Measurements from ENCODE around the gene TAC4. TPM values are rescaled to one million over a fixed set of nuclear protein-coding genes. Genes with fewer than 3 reads are reported as not detected.

TAC4 gene
- total RNA-seq, 1 experiment from 2014 or later = not detected

- DNase-seq (ENCODE audit: low read depth) = no peak
Observed at GRCh38 chr17:49843774-49844350, 4.0 kb downstream of the TAC4 start.

GRCh38 chr17:49842846-49843245, 5.0 kb downstream of the TAC4 start:
- DNase-seq (ENCODE audit: low read depth) = no peak

GRCh38 chr17:49842371-49842770, 5.5 kb downstream of the TAC4 start:
- no peak for DNase-seq (ENCODE audit: low read depth)

GRCh38 chr17:49841548-49841947, 6.3 kb downstream of the TAC4 start:
- DNase-seq (ENCODE audit: low read depth) = no peak

DNA sequence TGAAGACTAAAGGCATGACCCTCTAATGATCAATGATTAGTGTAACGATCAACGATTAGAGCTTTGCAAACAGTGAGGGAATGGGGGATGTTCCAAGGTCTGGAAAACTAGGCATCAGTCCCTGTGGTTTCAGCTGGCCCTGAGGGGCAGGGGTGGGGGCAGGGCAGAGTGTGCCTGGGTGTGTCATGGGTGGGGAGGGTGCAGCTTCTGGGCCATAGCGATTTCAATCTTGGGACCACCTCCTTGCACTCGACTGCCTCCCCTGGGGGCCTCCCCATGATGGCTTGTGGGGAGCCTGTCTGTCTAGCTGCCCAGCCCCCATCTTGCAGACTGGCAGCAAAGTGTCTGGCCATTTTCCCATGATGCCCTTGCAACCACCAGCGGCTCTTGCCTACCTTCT, 8.4 kb downstream of the TAC4 start:
- no peak for DNase-seq (ENCODE audit: low read depth)

DNA sequence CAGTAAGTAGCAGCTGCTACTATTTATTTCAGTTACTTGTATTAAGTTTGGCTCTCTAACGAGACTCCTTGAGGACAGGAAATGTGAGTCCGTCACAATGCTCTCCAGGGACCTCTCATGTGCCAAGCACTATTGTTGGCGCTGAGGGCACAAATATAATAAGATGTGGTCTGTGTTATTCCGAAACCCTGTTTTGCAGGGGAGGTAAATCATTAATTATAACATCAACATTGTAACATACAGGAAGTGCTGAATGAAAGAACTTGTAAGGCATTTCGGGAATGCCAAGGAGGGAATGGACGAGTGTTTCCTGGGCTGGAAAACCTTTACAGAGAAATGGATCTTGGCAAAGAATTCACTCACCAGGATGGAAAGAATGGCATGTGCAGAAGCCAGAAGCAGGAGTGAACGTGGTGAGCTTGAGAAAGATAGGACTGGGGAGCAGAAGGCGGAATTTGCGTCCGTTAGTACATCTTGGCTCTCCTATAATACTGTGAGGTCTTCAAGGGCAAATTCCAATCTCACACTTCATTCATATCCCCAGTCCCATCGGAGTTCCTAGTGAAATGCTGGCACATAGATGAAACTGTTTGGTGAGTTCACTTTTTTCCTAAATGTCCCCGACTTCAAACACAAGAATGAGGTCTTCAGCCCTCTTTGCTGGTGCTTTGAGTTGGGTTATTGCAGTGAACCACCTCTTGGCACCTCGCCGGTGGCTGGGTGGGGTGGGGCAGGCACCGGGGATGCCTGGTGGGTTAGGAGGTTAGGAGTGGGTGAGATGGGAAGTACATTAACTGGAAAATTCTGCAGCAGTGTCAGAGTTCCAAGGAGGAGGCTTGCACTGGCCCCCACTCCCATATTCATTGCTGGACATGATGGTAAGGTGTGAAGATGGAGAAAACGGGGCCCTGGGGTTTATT, 11.5 kb downstream of the TAC4 start:
- no peak for DNase-seq (ENCODE audit: low read depth)

- DNase-seq (ENCODE audit: low read depth) = no peak
Observed at GRCh38 chr17:49835472-49835871, 12.4 kb downstream of the TAC4 start.

DNA sequence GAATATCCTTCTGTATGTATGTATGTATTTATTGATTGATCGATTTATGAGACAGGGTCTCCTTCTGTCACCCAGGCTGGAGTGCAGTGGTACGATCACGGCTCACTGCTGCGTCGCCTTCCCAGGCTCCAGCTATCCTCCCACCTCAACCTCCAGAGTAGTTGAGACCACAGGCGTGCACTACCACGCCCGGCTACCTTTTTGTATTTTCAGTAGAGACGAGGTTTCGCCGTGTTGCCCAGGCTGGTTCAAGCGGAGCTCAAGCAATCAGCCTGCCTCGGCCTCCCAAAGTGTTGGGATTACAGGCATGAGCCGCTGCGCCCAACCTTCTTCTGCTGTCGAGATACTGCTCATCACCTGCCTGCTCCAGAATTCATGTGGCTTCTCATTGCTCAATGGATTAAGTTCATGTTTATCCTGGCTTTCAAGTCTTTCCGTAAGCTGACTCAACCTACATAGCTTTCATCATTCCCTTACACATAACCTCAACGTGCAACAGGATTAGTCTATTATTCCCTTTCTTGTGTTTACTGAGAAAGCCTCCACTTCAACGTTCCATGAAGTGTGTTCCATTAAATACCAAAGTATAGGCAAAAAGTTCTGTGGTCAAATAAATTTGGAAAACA, 13.6 kb downstream of the TAC4 start:
- DNase-seq (ENCODE audit: low read depth) = no peak

DNA sequence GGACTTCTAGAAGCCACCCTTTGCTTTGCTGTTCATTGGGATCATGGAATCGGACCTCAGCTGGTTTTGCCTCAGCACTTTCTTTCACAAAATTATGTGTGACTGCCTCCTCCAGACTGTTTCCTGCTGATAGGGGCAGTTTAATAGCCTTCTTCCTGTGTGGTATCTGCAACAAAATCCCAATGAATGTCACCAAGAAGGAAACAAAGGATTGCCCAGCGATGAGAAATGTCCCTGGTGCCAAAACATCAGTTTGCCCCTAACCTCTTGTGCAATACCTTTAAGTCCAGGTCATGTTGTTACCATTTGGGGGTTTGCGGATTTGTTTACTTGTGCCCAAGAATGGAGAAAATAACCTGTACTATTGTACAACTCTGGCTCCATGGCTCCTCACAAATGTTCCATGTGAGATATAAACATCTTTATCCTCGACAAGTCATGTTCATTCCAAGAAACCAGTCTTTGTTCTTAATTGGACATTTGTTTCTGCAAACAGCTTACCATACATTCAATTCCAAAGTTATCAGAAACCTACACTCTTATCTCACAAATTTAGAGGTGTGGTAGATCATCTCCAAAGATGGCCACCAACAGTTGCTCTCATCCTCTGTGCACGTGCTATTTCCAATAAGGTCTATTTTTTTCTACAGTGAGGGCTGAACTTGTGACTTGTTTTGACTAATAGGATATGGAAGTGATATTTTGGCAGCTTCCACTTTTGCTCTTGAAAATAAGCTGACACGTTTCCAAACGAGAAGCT, 14.8 kb downstream of the TAC4 start:
- DNase-seq (ENCODE audit: low read depth) = no peak

DNA sequence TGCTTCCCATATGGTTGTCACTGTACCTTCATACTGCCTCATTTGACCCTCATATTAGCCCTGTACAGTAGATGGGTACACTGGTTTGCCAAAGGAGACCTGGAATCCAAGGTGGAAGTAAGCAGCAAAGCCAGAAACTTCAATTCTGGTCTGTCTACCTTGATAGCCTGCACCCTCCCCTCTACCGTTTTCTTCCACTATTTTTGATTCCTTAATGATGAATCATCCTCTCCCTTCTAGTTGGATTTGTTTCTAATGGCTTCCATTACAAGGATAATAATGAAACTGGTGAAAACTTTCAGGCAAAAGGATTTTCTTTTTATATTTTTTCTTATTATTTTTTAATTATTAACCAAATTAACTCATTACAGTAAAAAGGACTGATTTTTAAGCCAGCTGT, 17.3 kb downstream of the TAC4 start:
- DNase-seq (ENCODE audit: low read depth) = no peak

- no peak for DNase-seq (ENCODE audit: low read depth)
Observed at GRCh38 chr17:49829026-49829425, 18.8 kb downstream of the TAC4 start.

DNA sequence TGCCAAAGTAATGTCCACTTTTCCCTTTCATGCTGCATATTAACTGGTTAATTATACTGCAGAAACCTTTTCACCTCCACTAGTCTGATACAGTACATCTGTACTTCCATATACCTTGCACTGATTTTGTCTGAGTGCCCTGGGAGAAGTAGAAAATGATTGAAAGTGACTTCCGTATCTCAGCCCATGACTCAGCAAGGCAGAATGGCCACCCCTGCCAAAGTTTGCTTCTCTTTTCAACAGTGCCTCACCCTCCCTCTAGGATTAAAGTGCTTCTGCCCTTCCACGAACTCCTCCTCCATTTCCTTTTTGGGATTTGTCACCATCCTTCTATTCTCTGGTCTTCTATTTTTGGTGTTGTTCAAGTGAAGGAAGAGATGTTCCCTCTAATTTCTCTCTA, 19.5 kb downstream of the TAC4 start:
- DNase-seq (ENCODE audit: low read depth) = peak; percentile 50

- no peak for DNase-seq (ENCODE audit: low read depth)
Observed at GRCh38 chr17:49825645-49826044, 22.2 kb downstream of the TAC4 start.

DNA sequence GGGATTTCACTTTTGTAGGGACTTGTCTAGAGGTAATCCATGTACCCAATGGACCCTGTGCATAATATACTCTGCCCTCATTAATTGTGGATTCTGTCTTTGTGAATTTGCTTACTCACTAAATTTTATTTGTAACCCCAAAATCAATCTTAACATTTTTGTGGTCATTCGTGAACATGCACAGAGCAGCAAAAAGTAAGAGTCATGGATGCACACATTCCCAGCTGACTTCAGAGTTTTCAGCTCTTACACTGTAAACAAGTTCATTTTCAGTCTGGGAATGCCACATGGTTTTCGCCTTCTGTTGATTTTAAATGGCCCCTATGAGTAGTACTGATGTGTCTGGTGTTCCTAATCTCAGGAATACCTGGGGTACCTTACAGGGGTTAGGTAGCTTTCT, 24.3 kb downstream of the TAC4 start:
- DNase-seq (ENCODE audit: low read depth) = no peak

GRCh38 chr17:49822829-49823228, 25.0 kb downstream of the TAC4 start:
- DNase-seq (ENCODE audit: low read depth) = peak; percentile 43

DNA sequence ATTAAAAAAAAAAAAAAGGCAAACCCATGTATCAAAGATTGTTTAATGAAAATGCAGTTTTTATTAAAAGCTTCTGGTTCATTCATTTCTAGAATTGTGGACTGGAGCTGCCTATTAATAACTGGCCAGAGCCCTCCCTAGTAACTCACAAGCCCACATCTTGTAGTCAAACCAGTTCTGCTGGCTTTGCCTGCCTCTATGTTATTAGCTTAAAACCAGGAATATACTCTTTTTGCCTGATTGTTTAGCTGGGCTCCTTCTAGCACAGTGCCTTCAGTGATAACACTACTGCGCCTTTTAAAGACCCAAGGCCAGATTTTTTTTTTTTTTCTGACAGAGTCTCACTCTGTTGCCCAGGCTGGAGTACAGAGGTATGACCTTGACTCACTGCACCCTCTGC, 26.0 kb downstream of the TAC4 start:
- DNase-seq (ENCODE audit: low read depth) = no peak

- no peak for DNase-seq (ENCODE audit: low read depth)
Observed at GRCh38 chr17:49821466-49821865, 26.4 kb downstream of the TAC4 start.

DNA sequence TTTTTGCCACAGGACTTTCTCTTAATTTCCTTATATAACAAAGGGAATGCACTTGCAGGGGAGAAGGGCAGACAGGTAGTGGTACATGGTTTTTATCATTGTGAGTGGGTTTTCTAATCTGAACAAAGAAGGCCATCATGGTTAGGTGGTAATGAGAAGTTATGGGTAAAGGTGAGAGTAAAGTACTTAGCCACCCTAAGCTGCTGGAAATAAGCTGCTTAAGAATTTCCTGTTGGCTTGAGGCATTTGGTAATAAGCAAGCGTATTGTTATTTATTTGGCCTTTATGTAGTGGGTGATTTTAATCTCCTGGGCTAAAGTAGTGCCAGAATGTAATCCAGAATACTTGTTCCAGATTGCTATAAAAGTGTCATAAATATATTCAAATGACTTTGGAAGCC, 27.1 kb downstream of the TAC4 start:
- no peak for DNase-seq (ENCODE audit: low read depth)

GRCh38 chr17:49819651-49820050, 28.2 kb downstream of the TAC4 start:
- no peak for DNase-seq (ENCODE audit: low read depth)

DNA sequence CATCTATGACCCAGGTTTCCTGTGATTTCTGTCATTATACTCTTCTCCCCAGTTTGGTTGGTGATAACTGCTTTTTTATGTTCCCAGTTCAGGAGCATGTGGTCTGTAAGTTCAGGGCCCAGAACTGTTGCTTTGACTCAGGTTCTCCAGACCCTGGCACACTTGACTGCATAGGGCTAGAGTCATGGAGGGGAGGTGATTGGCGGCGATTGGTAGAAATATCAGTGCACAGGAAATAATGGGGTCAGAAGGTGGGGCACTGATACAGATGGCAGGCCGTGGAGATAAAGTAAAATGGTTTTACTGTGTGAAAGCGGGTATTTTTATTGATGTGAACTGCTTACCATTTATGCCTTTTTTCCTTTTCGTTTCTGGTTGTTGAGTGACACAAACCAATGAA, 28.7 kb downstream of the TAC4 start:
- no peak for DNase-seq (ENCODE audit: low read depth)

GRCh38 chr17:49817993-49818392, 29.9 kb downstream of the TAC4 start:
- no peak for DNase-seq (ENCODE audit: low read depth)

GRCh38 chr17:49815761-49816281, 32.0 kb downstream of the TAC4 start:
- DNase-seq (ENCODE audit: low read depth) = no peak
